ENCODE measurements around the gene THSD7A.

The THSD7A gene

DNA sequence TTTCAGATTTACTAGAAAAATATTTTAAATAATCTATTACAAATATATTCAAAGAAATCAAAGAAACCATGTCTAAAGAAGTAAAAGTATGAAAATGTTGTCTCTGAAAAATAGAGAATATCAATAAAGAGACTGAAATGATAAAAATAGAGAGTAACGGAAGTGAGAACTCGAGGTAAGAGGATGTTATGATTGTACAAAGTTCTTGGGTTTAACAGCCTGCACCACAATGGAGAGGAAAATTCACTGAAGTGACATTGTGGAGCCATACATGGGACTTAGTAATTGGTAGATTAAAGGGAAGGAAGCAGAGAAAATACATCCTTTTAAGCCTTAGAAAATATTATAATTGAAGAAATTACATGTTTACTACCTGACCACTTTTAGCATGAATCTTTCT, 77.9 kb downstream of the THSD7A start:
- in situ Hi-C loops (cut with MboI; ENCODE audit: low pct_unique_long_range_greater_than_20kb, low sequenced_read_pairs) = no loop called here
- no peak for DNase-seq

DNA sequence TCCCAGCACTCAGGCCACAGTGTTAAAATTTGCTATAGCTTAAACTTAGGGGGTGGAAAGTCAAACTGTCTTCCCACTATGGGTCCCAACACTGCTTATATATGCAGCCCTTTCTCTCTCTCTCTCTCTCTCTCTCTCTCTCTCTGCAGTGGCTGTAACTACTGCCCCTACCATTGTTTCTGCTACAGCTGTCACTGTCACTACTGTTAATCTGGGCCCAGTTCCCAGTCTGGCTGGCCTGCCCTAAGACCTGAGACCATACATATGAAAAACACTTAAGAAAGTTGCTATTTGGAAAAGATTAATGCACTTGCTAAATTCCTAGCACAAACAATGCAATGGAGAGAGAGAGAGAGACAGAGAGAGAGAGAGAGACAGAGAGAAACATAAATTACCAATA, 78.6 kb downstream of the THSD7A start:
- no peak for DNase-seq
- in situ Hi-C loops (cut with MboI; ENCODE audit: low pct_unique_long_range_greater_than_20kb, low sequenced_read_pairs) = no loop called here

DNA sequence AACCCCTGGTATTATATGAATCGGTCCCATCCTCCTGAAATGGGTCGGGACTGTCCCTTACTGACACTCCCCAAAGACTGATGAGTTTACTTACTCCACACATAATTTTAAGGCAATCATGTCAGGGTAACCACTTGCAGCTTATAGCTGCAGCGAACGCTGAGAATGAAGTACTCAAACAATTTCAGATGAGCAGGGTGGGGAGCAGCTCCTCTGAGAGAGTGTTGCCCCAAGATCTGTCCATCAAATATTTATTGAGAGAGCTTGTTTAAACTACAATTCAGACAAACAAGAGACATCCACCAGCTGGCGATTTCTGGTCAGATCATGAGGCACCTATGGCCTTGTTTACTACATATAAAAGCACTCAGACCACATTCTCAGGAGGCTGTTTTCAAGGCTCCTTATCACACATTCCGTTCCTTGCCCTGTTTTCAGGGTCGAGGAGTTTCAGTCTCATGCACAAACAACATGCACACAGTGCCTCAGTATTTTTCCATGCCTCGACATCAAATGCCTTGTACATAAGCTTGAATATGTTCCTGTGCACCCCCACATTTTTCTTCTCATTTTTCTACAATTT, 80.1 kb downstream of the THSD7A start:
- in situ Hi-C loops (cut with MboI; ENCODE audit: low pct_unique_long_range_greater_than_20kb, low sequenced_read_pairs) = no loop called here
- DNase-seq = no peak

DNA sequence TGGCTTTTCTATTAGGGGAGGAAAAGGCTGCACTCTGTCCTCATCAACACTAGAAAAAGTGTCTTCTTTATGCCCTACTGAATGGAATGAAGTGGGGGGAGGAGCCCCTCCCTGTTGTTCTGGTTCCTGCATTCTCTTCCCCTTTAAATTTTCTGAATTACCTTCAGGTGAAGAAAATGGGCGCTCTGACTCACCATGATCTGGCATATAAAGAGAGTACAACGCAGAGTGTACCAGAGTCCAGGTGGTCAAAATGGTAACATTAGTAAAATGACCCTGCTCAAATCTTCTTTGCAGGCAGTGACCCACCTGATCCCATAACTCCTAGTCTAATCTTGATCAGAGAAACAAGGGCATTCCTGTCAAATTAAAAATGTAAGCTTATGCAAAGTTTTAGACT, 80.7 kb downstream of the THSD7A start:
- in situ Hi-C loops (cut with MboI; ENCODE audit: low pct_unique_long_range_greater_than_20kb, low sequenced_read_pairs) = no loop called here
- no peak for DNase-seq

DNA sequence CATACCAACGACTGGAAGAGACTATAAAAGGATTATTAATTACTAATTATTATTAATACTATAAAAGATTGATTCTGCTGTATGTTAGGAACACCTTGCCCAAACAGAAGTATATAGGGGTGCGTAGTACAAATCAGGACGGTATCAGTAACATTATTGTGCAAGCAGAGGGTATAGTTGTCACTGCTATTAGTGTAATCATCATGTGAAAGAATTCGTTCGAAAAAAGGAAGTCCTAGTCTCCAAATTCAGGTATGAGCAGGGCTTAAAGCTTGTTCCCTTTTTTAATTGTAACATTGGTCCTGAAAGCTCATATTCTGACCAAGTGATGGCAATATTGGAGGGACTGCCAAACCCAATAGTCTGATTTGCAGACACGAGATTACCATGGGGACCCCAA, 81.8 kb downstream of the THSD7A start:
- in situ Hi-C loops (cut with MboI; ENCODE audit: low pct_unique_long_range_greater_than_20kb, low sequenced_read_pairs) = no loop called here
- peak; percentile 28 for DNase-seq

DNA sequence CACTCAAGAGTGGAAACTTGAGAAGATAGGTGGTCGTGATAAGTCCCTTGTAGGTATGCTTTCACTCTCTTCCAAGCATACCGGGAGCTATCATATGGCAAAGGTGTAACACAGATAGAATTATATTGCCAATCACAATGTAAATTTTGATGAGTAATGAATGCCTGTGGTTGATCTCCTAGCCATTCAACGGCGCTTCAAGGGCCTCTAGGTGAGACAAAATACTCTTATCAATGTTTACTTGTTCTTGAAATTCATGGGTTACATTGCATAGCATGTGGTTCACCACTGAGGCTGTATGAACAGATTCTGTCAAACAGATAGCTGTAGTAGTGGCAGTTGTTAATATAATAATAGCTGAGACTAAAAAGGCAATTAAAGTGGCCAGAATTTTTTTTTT, 82.4 kb downstream of the THSD7A start:
- DNase-seq = no peak
- in situ Hi-C loops (cut with MboI; ENCODE audit: low pct_unique_long_range_greater_than_20kb, low sequenced_read_pairs) = no loop called here

DNA sequence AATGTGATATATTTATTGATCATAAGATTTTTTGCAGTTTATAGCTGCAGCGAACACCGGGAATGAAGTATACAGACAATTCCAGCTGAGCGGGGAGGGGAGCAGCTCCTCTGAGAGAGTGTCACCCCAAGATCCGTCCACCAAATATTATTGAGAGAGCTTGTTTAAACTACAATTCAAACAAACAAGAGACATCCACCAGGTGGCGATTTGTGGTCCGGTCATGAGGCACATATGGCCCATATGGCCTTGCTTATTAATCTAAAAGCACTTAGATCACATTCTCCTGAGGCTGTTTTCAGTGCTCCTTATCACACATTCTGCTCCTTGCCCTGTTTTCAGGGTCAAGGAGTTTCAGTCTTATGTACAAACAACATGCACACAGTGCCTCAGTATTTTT, 83.1 kb downstream of the THSD7A start:
- no peak for DNase-seq
- in situ Hi-C loops (cut with MboI; ENCODE audit: low pct_unique_long_range_greater_than_20kb, low sequenced_read_pairs) = no loop called here

DNA sequence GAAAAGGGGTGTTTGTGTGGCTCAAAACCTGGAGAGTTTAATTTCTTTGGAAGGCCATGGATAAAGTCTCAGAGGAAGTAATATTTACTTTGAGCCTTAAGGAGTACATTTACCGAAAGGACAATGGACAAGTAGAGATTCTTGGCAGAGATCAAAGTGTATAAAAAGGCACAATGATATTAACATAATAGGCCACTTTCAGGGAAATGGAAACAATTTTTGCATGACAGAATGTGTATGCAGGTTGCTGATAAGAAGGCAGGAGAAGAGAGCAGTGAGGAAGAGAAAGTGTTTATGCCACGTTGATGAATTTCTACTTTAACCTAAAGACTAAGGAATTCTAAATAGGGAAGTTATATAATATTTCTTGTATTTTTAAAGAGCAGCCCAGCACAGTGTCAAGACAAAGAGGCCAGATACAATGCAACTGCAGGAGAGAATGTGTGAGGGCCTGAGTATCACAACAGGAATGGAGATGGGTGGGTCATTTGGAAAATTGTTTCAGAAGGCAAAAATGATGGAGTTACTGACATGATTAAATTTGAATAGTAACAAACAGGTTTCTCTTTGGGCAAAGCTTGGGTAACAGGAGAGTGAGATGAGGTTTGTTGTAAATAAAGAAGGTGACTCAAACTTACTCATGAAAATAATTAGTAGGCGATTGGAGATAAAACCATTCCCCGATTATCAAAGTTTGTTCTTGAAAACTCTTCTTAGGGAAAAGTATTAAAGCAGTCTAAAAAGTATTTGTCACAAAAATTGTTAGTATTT, 84.1 kb downstream of the THSD7A start:
- DNase-seq = no peak
- in situ Hi-C loops (cut with MboI; ENCODE audit: low pct_unique_long_range_greater_than_20kb, low sequenced_read_pairs) = no loop called here

DNA sequence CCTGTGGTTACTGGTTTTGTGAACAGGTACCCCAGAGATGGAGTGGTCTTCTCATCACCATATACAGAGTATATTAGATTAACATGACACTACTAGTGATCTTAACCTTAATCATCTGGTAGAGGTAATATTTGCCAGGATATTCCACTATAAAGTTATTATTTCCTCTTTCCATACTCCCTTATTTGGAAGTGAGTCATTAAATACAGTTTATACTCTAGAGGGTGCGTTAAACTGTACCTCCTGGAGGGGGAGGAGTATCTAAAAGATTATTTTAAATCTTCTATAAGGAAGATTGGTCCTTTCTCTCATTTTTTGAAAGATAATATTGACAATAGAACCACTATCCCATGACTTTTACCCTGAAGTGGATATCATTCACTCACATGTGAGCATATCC, 85.4 kb downstream of the THSD7A start:
- in situ Hi-C loops (cut with MboI; ENCODE audit: low pct_unique_long_range_greater_than_20kb, low sequenced_read_pairs) = no loop called here
- no peak for DNase-seq

DNA sequence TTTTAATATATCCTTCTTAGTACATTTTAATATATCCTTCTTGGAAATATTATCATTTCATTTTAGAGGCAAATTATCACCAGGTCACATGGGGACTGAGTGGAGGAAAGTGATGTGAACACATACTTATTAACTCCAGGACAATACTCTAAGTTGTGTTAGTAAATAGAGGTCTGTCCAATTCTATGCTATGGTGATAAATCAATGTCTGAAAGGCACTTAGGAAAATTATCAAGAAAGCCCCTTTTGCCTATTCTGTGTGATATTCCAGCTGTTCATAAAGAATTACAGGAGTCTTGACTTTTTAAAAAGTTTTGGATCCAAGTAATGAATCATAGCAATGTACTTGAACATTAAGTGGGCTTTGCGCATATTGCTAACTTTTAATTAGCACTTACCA, 88.5 kb downstream of the THSD7A start:
- no peak for DNase-seq
- in situ Hi-C loops (cut with MboI; ENCODE audit: low pct_unique_long_range_greater_than_20kb, low sequenced_read_pairs) = no loop called here

DNA sequence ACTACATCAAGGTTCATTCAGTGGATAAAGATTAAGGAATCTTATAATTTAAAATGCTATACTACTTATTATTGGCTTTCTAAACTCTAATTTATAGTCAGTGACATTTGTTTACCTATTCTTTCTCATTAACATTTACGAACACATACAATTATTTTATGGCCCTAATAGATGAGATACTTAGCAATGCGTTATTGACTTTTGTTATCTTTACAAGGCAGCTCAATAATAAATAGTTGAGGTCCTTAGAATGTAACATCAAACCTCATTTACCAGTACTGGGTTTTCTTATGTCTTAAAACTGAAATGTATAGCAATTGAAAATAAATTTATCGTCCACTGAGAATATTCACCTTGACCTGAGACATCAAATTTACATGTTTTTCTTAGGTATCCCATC, 89.0 kb downstream of the THSD7A start:
- in situ Hi-C loops (cut with MboI; ENCODE audit: low pct_unique_long_range_greater_than_20kb, low sequenced_read_pairs) = no loop called here

DNA sequence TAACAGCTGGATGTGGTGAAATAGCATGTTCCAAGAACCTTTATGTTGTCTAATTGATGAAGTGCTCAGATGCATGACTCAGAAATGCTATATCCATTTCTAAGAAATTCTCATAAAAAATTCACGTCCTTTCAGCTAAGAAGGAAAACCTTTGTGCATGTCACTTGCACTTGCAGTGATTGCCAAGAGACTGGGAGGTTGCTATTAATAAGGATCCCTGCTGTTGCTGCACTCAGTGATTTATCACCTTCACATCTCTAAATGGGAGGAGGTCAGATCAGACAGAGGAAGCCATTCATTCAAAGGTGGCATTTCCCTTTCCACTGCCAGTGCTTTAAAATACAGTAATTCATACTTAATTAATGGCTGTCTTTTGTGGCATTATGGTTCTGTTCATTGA, 89.5 kb downstream of the THSD7A start:
- no peak for DNase-seq
- in situ Hi-C loops (cut with MboI; ENCODE audit: low pct_unique_long_range_greater_than_20kb, low sequenced_read_pairs) = no loop called here

More for the DNA sequence above, 89.0 kb downstream of the THSD7A start:
- DNase-seq = no peak

DNA sequence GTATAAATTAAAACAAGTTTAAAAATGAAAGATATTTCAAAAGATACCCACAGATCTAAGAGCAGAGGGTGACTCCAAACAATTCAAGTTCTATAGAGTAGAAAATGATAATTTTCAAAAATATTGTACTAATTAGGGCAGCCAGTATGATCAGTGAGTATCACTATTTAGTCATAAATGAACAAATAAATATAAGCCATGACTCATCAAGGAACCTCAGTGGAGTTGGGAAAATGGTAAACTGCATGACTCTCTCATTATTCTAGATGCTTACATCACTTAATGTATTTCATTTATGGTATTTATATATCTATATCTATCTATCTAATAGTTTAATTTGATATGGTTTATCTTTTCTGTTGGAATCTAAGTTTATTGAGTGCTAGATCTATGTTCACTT, 94.3 kb downstream of the THSD7A start:
- DNase-seq = no peak

DNA sequence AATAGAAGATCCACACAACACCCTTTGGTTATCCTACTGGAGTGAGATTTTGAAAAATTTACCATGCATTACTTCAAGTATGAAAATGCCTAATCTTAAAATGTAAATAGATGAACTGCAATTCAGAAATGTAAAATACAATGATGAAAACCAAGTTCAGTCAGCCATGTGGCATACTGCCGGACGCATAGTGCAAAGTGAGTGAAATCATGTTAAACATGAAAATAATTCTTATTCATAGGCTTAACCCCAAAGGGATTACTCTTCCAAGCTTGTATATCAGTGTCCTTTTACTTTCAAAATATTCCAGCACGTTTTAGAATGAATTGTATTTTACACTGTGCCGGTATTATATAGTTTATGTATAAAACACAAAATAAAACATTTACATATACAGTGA, 99.8 kb downstream of the THSD7A start:
- in situ Hi-C loops (cut with MboI; ENCODE audit: low pct_unique_long_range_greater_than_20kb, low sequenced_read_pairs) = no loop called here
- DNase-seq = no peak

More for the DNA sequence above, 94.3 kb downstream of the THSD7A start:
- in situ Hi-C loops (cut with MboI; ENCODE audit: low pct_unique_long_range_greater_than_20kb, low sequenced_read_pairs) = no loop called here

DNA sequence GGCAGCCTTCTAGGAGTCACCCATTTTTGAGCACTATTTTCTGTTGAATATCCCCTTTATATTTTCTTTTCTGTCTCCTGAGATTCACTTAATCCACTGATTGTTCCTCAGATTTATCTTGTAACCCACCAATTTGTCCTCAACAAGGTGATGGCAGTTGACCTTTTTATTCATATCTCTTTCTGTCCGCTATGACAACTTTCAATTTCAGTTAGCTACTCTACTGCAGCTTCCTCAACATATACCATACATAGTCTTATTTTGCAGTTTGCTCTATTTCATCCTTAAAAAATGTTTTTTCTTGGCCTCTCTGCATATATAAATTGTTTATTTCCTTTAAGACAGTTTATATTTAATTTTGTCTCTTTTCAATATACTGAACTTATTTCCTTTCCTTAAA, 101.3 kb downstream of the THSD7A start:
- in situ Hi-C loops (cut with MboI; ENCODE audit: low pct_unique_long_range_greater_than_20kb, low sequenced_read_pairs) = no loop called here
- no peak for DNase-seq

DNA sequence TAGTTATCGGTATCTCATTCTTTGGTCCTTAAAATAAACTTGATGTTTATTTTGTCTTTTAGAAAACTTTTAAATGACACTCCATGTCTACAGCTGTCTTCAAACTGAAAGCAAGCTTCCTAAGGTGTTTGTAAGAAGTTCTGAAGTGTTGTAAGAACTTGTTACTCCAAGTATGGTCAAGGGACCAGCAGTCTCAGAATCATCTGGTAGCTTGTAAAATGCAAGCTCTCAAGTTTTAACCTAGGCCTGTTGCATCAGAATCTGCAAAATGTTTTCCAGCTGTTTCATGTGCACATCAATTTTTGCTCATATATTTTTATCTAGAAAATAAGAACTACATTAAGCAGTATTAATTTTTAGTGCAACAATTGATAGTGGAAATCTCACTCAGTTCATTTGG, 104.1 kb downstream of the THSD7A start:
- in situ Hi-C loops (cut with MboI; ENCODE audit: low pct_unique_long_range_greater_than_20kb, low sequenced_read_pairs) = no loop called here
- no peak for DNase-seq

DNA sequence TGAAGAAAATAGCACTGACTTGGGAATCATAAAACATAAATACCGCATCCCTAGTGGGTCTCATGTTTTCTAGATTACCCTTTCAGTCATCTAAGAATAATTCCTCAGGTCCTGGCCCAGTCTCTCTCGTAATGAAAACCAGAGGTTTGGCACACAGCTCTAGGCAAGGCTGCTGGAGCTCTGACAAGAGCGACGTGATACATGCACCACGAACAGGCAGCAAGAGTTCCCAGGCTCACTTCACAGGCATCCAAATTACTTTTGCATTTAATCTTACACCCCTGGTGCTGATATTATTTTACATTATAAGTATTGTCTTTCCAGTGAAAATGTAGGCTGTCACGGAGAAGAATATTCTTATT, 105.2 kb downstream of the THSD7A start:
- DNase-seq = no peak
- in situ Hi-C loops (cut with MboI; ENCODE audit: low pct_unique_long_range_greater_than_20kb, low sequenced_read_pairs) = no loop called here

DNA sequence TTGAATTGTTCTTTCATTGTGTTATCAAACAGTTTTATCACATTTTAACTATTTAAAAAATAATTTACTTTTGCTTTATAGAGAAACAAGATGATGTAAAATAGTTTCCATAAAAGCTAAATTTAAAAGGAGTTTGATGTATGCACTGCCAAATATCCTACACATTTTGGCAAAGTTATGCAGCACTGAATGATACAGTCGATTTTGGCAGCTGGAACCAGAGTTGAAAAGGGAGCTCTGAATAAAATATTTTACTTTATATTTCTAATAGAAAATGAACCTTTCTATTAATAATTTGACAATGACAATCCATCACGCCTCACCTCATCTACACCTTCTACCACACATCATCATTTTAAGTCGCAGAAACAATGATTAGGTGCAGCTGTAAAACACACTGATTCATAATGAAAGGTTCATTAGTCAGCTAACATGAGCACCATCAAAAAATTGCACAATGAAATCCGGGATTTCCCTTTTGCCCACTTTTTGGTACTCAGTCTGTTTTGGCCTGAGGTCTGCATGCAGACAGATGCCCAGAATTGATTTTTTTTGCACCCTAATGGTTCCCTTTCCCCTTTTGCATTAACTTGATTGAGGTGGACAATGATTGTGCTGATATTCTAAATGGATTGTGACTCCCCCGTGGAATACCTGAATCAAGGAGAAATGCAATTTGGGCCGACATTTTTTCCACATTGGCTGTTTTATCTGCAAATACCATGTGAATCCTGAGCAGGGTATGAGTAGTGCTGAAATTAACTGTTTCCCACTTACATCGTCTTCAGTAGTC, 105.8 kb downstream of the THSD7A start:
- in situ Hi-C loops (cut with MboI; ENCODE audit: low pct_unique_long_range_greater_than_20kb, low sequenced_read_pairs) = no loop called here
- DNase-seq = no peak

DNA sequence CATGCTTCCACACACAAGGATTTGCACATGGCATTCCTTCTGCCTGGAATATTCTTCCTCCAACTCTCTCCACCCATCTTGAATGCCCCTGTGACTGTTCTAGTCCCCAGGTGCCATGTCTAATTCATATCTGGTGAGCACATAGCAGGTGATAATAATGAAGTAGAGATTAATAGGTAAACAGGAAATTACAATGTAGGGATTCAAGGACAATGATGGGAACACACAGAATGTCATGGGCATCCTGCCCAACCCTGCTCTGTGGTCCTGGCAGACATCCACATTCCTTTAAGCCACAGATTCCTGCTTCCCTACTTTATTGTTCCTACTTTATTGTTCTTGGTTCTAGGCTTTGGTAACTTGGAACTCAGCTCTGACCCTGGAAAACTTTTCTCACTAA, 115.8 kb downstream of the THSD7A start:
- no peak for DNase-seq
- in situ Hi-C loops (cut with MboI; ENCODE audit: low pct_unique_long_range_greater_than_20kb, low sequenced_read_pairs) = no loop called here

DNA sequence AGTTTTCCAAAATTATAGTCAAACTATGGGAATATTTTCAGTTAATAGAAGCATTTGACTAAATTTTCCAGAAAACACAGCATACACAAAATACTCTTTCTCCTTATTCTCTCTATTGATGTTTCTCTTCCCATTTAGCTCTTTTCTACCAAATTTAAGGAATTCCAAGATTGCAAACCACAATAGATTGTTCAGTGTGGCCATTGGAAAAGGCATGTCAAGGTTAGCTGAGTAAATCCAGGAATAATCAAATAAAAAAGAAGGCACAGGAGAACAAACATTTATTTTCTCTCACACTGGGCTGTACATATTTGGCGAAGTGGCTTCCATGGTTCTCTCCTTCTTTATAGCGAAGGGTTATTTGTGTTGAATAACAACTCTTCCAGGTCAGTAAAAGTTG, 117.3 kb downstream of the THSD7A start:
- no peak for DNase-seq
- in situ Hi-C loops (cut with MboI; ENCODE audit: low pct_unique_long_range_greater_than_20kb, low sequenced_read_pairs) = no loop called here

Measured in KBM-7 (cell line).